ENCODE results near the gene ZNF664.
"Not testable (repeated sequence)": the region's sequence is repeated elsewhere in the genome, so short reads cannot be mapped to it uniquely, and the experiment has no call there.

Gene ZNF664

DNA sequence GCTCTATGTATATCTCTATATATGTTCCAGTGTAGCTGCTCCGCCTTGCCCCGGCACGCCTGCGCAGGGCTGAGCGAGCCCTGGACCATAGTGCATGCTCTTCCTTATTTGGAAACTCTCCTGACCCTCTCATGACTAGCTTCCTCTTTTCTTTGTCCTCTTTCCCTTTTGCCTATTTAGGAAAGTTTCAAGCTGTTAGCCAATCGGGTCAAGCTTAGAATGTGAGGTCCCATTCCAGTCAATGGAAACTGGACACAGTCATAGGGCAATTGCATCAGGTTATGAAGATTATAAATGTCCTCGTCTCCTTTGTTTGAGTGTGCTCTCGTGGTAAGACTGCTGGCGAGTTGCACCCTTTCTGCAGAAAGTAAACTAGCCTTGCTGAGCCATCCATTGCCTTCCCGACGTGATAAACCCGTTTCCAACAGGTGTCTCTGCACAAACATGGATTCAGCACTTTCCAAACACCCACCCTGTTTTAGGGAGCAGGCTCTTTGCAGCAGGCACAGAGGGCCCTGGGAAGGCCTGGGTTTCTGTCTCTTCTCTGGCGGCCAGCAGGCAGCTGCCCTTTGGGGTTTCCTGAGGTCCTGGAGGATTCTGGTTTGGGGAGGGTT is 31.3 kb upstream of the ZNF664 start:
- DNase-seq = no peak

DNA sequence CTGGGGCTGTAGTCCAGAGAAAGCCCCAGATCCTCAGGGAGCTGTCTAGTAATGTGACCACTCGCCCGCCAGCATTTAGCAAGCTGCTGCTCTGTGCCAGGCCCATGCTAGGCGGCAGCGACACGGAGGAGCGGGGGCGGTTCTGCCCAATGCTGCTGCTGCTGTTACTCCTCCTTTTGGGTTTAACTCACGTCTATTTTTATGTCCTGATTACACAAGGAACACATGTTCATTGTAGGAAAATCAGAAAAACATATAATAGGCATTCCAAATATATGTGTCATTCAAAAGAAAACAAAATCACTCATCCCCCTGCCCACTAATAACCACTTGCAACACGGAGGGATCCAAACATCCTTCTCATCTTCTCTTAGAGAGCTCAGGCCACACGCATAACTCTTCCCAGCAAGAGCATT is 30.8 kb upstream of the ZNF664 start:
- DNase-seq = no peak

DNA sequence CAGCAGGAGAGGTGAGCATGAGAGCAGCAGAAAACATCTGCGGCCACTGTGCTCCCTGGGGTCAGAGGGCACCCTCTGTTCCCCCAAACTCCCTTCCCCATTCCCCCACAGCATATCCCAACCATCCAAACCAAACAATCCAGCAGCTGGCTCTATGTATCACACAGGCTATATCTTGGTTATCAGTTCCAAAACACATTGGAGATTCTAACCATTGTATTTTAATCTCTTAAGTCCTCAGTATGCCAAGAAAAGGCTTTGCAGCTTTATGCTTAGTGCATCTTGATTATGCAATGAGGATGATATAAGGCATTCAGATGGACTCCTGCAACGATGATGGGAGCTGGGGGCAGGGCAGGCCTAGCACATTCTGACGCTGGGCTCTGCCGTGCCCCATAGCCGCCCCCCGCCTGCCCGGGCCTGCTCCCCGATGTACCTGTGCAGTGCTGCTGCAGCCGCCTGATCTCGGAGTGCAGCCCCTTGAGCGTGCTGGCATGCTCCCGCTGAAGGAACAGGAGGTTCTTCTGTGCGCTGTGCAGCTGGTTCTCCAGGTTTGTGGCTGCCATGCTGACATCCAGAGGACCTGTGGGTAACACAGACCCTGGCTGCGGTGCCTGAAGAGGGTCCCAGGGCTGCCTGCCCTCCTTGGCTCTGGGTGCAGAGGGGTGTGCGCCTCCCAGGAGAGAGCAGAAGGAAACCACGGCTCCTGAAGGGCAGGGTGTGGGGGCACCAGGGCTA is 29.9 kb upstream of the ZNF664 start:
- DNase-seq = no peak

DNA sequence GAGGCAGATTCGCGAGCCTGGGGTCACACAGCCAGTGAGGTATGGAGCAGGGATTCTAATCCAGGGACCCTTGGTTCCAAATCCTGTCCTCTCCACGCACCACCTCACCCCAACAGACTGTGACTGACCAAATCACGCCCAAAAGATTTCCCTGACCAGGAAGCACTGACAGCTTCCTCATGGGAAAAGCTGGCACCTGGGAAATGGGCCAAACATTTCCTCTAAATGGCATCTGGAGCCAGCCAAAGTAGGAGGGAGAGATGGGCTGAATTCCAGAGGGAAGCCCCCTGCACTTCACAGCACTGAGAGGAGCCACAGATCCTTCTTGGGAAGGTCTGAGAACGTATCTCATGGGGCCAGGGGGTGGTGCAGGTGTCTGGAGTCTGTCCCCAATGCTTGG is 29.2 kb upstream of the ZNF664 start:
- DNase-seq = no peak

DNA sequence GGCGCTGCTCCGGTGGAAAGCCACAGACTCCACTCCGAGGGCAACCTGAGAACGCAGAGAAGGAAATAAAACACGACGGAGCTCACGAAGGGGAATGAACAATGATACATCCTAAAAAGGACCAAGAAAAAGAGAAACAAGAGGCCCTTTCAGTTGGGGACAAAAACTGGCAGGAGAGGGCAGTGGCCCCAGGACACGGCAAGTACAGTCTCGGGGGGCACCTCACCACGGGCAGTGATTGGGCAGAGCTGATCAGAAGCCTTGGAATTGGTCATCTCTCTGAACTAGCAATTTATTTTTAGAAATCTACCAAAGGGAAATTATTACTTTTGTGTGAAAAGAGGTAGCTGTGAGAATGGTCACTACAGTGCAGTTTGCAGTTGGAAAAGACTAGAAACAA is 28.3 kb upstream of the ZNF664 start:
- DNase-seq = no peak

DNA sequence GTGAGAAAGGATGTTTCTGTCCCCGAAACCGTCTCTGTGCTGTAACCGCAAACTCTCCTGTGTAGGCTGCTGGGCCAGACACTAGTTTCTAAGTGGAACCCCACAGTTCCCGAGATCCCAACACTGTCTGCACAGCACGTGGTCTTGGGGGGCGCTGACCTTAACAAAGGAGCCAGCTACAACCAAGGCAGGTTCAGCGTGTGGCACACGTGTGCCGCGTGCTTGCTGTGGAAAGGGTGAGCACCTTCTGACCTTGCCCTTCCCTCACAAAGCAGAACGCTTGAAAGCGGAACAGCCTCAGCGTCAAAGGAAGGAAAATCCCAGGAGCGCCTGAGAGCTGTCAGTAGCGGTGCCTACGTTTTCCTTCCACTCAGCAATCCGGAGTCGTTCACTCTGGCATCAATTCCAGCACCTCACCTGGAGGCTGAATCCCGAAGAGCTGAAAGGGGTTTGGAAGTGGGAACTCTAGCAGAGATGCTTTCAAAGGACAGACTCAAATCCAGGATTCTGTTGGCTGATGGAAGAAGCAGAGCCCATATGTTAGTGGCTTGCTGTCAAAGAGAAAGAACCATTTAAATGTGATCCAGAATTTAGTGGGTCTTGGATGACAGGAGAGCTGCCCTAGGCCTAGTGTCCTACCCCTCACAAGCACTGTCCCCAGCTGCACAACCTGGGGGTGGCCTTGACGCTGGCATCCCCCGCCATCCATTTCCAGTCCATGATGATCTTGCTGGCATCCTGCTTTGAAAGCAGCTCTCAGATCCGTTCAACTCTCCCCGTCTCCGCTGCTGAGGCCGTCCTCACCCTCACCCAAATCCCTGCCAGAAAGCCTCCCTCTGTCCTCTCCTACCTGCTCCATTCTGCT is 27.5 kb upstream of the ZNF664 start:
- DNase-seq = no peak

DNA sequence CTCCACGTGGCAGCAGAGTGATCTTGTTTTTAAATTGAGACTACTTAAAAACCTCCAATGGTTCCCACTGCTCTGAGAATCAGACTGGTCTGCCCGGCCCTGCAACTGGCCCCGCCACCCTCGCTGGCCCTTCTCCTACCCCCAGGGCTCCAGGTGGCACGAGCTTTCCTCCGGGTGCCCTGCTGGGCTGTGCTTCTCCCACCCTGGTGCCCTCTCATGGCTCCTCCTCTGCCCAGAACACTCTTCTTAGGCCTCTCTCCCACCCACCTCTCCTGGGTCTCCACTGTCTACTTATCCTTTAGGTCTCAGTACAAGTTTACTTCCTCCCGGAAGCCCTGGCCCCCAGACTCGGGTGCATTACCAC is 26.9 kb upstream of the ZNF664 start:
- DNase-seq = no peak

DNA sequence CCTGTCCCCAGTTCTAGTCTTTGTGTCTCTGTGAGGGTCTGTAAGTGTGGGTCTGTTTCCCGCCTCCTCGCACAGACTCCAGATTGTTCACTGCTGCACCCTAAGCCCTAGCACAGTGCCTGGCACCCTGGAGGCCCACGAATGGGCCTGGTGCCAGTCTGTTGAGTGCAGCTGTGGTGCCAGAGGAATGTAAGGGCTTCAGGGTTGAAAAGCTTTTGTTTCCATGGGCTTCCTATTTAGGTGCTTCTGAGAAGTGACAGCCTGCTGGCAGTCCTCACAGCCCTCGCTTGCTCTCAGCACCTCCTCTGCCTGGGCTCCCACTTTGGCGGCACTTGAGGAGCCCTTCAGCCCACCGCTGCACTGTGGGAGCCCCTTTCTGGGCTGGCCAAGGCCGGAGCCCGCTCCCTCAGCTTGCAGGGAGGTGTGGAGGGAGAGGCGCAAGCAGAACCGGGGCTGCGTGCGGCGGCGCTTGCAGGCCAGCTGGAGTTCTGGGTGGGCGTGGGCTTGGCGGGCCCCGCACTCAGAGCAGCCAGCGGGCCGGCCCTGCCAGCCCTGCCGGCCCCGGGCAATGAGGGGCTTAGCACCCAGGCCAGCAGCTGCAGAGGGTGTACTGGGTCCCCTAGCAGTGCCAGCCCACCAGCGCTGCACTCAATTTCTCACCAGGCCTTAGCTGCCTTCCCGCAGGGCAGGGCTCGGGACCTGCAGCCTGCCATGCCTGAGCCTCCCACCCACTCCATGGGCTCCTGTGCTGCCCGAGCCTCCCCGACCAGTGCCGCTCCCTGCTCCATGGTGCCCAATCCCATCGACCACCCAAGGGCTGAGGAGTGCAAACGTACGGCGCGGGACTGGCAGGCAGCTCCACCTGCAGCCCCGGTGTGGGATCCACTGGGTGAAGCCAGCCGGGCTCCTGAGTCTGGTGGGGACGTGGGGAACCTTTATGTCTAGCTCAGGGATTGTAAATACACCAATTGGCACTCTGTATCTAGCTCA is 26.2 kb upstream of the ZNF664 start:
- not testable (repeated sequence) for DNase-seq

DNA sequence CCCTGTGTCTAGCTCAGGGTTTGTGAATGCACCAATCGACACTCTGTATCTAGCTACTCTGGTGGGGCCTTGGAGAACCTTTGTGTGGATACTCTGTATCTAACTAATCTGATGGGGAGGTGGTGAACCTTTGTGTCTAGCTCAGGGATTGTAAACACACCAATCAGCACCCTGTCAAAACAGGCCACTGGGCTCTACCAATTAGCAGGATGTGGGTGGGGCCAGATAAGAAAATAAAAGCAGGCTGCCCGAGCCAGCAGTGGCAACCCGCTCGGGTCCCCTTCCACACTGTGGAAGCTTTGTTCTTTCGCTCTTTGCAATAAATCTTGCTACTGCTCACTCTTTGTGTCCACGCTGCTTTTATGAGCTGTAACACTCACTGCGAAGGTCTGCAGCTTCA is 25.5 kb upstream of the ZNF664 start:
- not testable (repeated sequence) for DNase-seq

DNA sequence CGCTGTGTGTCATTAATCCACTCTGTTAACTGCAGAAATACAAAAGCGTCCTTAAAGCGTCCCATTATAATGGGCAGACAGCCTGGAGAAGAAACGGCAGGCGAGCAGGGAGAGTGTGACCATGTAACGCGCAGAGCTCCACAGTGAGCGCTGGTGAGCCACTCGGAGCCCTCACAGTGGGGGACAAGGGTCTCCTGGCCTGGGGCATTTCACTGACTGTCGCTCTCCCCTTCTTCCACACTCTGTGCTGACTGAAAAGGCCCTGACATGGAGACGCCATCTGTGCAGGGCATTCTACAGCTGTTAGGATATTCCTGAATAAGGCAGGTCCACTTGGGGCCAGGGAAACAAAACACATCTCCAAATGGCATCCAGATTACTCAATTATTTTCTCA is 24.6 kb upstream of the ZNF664 start:
- no peak for DNase-seq

DNA sequence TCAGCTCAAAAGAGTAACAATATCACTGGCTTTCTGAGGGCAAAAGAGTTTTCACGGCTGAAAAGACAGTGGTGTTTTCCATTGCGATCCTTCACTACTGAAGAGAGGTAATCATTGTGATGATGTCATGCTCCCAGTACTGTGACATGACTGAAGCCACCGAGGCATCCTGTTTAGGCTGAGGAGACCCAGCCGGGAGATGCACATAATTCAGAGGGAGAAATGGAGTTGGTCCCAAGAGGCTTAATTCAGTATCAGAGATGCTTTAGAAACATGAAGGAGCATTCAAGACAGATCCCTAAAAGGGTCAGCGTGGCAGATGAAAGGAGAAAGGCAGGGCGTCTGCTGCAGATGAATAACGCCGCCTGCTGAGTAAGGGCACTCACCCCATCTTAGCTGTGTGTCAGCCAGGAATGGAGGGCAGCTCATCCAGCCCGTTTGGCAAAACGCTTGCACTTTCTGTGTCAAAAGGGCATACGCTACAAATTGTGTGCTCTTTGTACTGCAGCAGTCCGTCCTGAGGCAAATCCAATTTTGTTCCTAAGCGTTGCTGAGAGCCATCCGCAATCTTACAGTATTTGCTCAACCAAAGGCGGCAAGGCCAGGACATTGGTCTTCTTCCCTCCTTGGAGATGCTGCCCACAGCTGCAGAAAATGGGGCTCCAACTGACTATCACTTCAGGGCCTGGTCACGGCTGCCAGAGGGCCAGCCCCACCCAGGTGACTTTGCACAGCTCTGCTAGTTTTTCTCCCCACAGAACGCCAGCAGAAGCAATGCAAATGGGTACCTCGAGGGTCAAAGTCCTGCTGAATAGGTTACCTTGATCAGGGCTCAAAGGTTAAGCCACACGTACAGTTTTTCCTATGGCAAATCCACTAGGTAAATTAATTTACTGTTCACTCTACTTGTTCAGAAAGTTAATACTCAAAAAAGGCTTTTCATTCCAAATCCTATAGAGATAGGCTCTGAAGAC is 23.9 kb upstream of the ZNF664 start:
- no peak for DNase-seq

DNA sequence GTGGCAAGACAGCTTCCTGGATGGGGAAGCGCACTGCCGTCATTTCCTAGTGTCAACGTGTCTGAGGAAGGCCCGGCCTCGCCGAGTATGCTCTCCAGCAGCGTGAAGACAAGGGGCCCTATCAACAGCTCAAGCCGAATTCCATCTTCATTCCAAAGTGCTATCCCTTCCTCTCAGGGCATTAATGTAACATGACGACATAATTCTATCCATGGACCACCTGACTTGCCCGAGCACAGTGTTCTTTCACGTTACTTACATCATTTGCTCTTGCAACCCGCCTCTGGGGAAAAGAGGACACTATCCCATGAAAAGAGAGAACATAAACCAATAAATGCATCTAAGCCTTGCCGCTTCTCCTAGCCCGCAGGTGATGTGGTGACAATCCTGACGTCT is 23.2 kb upstream of the ZNF664 start:
- no peak for DNase-seq

DNA sequence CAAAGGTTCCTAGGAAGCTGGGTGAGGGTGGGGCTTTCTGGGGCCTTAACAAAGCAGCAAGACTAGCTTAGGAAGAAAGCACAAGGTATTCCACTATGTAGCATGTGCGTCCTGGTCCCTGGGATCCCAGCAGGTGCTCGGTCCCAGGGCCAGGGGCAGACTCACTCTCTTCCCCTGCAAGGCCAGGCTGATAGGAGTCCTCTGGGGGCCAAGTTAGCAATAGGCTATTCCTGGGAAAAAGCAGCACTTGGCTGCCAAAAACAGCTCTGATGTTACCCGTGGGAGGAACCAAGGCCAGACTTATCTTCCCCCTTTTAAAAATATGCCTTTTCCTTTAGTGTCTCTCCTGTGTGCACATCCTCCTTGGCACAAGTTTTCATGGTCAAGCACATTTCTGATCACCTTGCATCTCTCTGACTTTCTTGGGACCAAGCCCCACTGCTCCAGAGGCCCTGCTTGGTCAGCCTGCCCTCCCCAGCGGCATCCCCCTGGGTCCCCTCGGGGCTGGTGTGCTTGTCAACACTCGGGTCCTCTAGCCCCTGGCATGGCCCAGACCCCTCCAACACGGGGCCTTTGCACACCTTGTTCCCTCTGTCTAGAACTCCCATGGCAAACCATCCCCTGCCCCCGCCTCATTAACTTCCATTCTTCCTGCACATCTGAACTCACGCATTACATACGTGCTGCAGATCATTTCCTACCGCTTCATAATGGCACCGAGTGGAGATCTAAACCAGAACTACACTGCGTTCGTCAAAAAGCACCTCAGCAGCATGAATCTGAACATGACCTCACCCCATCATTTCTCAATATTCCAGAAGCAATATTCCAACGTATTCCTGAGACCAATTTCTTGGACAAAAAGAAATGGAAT is 22.3 kb upstream of the ZNF664 start:
- no peak for DNase-seq

DNA sequence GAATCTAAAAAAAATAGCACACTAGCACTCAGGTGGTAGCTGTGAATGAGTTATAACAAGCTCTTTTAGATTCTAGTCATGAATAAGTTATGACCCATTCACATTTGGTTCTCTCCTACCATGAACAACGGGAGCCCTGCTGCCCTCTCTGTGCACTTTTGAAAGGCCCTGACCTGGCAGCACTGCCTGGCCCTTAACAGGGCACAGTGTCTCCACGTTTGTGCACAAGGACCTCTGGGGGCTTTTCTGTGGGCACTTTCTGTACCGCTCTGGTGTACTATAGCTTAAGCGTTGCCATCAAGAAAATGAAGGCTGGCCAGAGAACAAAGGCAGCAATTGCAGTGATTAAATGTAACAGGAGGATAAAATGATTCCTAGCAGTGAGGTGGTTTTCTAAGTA is 21.5 kb upstream of the ZNF664 start:
- no peak for DNase-seq

DNA sequence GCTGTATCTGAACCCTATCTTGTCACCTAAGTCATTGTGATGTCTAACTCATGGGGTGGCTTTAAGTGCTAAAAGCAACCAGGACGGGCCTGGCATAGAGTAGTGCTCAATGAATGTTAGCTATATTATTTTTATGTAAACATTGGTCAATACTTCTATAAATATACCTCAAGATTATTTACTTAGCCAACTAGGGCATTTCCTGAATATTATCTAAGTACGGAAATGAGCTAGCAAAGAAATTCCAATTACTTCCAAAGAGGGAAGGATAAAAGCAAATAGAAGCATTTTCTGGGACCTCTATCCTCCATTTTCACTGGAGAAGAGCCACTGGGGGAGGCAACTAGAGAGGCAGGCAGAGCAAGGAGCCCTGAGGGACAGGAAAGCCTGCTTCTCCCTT is 21.0 kb upstream of the ZNF664 start:
- DNase-seq = no peak

DNA sequence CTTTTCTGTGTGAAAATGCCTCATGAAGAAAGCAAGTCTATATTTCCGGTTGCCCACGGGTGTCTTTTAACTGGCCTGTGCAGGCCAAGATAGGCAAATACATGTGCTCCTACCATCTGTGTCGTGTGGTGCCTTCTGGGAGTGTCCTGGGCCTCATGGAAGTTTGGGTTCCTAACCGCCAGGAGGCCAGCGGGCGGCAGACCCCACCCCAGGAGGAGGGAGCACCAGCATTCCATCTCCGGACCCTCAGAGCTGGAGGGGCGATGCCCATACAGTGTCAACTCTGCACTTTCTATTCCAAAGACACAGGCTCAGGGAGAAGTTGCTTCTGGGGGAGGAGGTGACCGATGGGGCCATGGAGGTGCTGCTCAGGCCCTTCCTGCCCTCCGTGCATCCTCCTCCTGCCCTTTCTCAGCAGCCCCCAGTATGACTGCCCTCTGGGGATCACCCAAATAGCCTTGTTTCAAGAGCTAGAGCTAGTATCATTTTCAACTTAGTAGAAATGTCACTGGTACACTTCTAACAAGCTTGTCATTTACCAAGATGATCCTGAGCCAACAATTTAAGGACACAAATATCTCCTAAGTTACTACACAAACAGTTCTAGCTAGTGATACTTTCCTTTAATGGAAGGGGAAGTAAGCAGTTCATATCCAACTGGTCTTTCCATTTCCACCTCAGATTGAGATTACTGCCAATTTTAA is 18.2 kb upstream of the ZNF664 start:
- no peak for DNase-seq

DNA sequence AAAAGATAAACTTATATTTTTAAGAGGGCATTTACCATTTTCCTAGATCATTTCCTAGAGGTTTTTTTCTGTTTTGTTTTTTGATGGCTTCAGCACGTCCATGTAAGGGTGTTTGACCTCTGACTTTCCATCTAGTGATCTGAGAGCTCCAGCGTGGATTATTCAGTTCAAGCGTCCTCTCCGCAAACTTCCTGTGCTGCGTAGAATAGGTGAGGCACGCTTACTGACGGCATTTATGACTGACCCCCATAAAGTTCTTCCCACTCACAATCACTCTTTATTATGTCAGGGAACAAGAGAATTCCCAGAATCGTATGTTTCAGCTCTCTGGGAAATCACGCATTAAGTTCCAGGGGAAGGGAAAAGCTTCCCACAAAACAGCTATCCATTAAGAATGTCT is 16.8 kb upstream of the ZNF664 start:
- no peak for DNase-seq

DNA sequence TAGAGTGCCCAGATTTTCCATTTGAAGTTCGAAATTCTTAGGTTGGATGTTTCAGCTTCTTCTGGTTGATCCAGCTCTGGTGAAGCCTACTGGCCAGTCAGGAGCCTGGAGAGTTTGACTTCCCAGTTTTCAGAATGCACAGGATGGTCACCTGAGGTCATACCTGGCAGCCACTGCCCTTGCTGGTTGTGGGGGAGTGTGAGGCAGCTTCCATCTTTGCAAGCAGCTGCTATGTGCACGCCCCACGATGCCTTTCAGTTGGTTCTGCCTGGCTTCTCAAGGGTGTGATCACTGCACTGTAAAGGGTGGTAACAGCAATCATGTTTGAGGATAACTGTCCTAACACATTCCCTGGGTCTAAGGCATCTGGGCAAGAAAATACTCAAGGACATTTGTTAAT is 15.8 kb upstream of the ZNF664 start:
- DNase-seq = no peak

DNA sequence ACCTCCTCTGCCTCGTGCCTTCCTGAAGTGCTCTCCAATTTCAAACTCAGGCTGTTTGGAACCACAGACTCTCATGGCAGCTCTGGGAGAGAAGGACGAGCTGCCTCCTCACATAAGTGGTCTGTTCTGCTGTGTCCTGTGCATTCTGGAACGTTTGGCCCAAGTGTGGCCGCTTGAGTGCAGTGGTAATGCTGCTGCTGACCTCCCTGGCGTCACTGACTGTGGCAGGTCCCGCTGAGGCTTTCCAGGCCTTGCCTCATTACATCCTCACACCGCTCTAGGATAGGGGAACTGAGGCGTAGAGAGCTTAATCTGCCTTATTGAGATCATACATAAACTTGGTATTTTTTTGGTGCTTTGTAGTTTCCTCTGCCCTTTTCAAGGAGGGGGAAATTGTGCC is 14.6 kb upstream of the ZNF664 start:
- DNase-seq = no peak

DNA sequence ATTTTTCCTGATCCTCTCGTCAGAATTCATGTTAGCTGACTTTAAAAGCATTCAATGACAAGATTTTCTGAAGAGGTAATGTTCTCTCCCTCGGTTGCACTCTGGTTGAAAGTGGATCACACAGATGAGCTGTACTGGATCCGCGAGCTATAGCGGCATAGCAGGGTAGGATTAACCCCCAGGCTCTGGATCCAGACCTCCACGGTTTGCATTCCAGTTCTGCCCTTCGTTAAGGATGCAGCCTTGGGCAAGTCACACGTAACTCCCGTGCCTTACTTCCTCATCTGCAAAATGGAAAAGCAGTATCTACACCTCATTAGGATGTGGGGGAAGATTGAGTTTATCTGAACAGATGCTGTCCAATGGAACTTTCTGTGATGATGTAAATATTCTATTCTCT is 14.1 kb upstream of the ZNF664 start:
- DNase-seq = no peak

All from activated T-cell treated with anti-CD3 and anti-CD28 coated beads, Interleukin-2, amount 50 U/mL, for 1 hour (primary cell).